Activated naive CD8-positive, alpha-beta T cell treated with anti-CD3 and anti-CD28 coated beads, Interleukin-2, amount 10 ng/mL, durations not matched to agents 7 days and 5 days (primary cell): ENCODE results near the gene FAM193B. TPM values are rescaled to one million over a fixed set of nuclear protein-coding genes. Genes with fewer than 3 reads are reported as not detected.
A peak's percentile ranks its signal among the peaks of the same experiment; 100 is the strongest.

Experiments
- ATAC-seq: fragments of 150-1000 bp; cut with Tn5 transposase; one replicate; pipeline ENCODE4 v1.10.0; 2021; ENCODE audit warnings: low read depth, moderate library complexity
- POLR2A ChIA-PET: fragments of 350-600 bp; sonication (Branson Sonifier 250); formaldehyde crosslinking; loops from one replicate; lab custom pipeline; 2021; ENCODE audit warnings: antibody characterized with exemption; lab: Charles Lee
- DNase-seq: peaks from one replicate; pipeline ENCODE4 v3.0.0; 2021
- H3K27ac Mint-ChIP-seq: one replicate; pipeline ENCODE4 v1.8.0; 2022; ENCODE audit warnings: mild to moderate bottlenecking, mixed read lengths
- H3K27me3 Mint-ChIP-seq: one replicate; pipeline ENCODE4 v1.8.0; 2022; ENCODE audit warnings: mild to moderate bottlenecking, moderate library complexity, mixed read lengths
- H3K36me3 Mint-ChIP-seq: one replicate; pipeline ENCODE4 v1.8.0; 2021; ENCODE audit warnings: mild to moderate bottlenecking, mixed read lengths
- H3K4me1 Mint-ChIP-seq: one replicate; pipeline ENCODE4 v1.8.0; 2021; ENCODE audit warnings: mixed read lengths
- H3K4me3 Mint-ChIP-seq: one replicate; pipeline ENCODE4 v1.8.0; 2022; ENCODE audit warnings: mild to moderate bottlenecking, moderate library complexity, mixed read lengths
- H3K9me3 Mint-ChIP-seq: one replicate; pipeline ENCODE4 v1.8.0; 2021; ENCODE audit warnings: mixed read lengths
- total RNA-seq, 2 experiments: library from RNA; stranded (reverse); gene quantifications; one replicate each; pipeline ENCODE4 v1.2.3, GENCODE V29; 2021

FAM193B gene
- total RNA-seq, 2 experiments from 2014 or later = 142 to 153 TPM

- peaks cover 17% of the 10 kb centered on the region for H3K36me3 Mint-ChIP-seq
Observed at GRCh38 chr5:177594071-177594470, 39.7 kb upstream of the FAM193B start.

GRCh38 chr5:177593511-177593910 lies 39.1 kb upstream of the FAM193B start:
- POLR2A ChIA-PET = no interaction called here
- no peaks in the 10 kb centered on the region for H3K9me3 Mint-ChIP-seq
- DNase-seq (no peak), ATAC-seq (no peak)
- peaks cover 17% of the 10 kb centered on the region for H3K36me3 Mint-ChIP-seq
- peaks cover 23% of the 10 kb centered on the region for H3K4me1 Mint-ChIP-seq
- peak overlapping the region; percentile 100 for H3K4me3 Mint-ChIP-seq
- no peak overlapping the region for H3K27ac Mint-ChIP-seq
- H3K27me3 Mint-ChIP-seq = peaks cover 21% of the 10 kb centered on the region

More at GRCh38 chr5:177594071-177594470, 39.7 kb upstream of the FAM193B start:
- no peak overlapping the region for H3K27ac Mint-ChIP-seq
- no peak overlapping the region for H3K4me3 Mint-ChIP-seq
- POLR2A ChIA-PET = no interaction called here
- ATAC-seq (no peak), DNase-seq (no peak)
- peaks cover 15% of the 10 kb centered on the region for H3K27me3 Mint-ChIP-seq
- H3K9me3 Mint-ChIP-seq = no peaks in the 10 kb centered on the region
- peaks cover 28% of the 10 kb centered on the region for H3K4me1 Mint-ChIP-seq

DNA sequence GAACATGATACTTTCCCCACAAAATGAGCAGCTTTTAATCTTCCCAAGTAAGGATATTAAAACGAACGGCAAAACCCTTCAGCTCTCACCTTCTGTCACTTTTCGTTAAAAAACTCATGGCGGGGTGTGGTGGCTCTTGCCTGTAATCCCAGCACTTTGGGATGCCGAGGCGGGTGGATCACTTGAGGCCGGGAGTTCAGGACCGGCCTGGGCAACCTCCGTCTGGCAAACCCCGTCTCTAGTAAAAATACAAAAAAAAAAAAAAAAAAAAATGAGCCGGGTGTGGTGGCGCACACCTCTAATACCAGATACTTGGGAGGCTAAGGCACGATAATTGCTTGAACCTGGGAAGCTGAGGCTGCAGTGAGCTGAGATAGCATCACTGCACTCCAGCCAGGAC lies 38.5 kb upstream of the FAM193B start:
- H3K36me3 Mint-ChIP-seq = peaks cover 17% of the 10 kb centered on the region
- no peak for DNase-seq

DNA sequence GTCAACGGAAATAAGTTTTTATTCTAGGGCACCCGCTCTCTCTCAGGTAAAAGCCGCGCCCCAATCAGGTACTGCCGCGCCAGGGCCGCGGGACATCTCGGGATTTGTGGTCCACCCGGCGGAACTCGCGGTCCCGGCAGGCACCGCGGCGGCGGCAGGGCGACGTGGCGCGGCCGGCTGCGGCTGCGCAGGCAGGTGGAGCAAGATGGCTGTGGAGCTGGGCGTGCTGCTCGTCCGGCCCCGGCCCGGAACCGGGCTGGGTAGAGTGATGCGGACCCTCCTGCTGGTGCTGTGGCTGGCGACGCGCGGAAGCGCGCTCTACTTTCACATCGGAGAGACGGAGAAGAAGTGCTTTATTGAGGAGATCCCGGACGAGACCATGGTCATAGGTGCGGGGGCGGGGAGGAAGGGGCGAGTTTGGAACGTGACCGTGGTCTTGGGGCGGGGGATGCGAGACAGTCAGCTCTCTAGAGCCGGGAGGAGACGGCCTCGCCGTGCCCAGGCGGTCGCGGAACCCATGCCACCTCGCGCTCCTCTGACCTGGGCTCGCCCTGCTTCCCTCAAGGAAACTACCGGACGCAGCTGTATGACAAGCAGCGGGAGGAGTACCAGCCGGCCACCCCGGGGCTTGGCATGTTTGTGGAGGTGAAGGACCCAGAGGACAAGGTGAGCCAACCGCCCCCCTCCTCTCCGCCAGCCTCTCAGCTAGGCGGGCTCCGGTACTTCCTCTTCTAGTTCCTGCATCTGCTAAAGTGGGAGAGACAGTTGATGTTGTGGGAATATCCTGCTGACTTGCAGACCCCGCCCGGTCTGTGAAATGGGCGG lies 37.9 kb upstream of the FAM193B start, which contains the start of gene TMED9:
Gene TMED9, plus strand, starts transcription at position 194 of the 825 bp plus-strand sequence. Its CDS starts 12 bp downstream, at position 206.
- peaks cover 30% of the 10 kb centered on the region for H3K27me3 Mint-ChIP-seq
- ATAC-seq = peak; percentile 97
- POLR2A ChIA-PET = interaction anchor here (0.9 to 1.4 kb wide), 5 partner anchors 8 to 76 kb away, joined by 3 to 6 read pairs (median 4); partner anchors contain the start of genes B4GALT7 and DDX41
- peak within 1 kb of the TSS; percentile 100 for H3K4me3 Mint-ChIP-seq
- H3K4me1 Mint-ChIP-seq = peaks cover 19% of the 10 kb centered on the region
- H3K9me3 Mint-ChIP-seq = no peaks in the 10 kb centered on the region
- H3K27ac Mint-ChIP-seq = peak within 1 kb of the TSS; percentile 98
- H3K36me3 Mint-ChIP-seq = peaks cover 17% of the 10 kb centered on the region
- DNase-seq = peak; percentile 94

More for the DNA sequence above, 38.5 kb upstream of the FAM193B start:
- peaks cover 22% of the 10 kb centered on the region for H3K4me1 Mint-ChIP-seq
- H3K27ac Mint-ChIP-seq = peak overlapping the region; percentile 98
- no peaks in the 10 kb centered on the region for H3K9me3 Mint-ChIP-seq
- H3K4me3 Mint-ChIP-seq = peak overlapping the region; percentile 100
- no peak for ATAC-seq
- peaks cover 27% of the 10 kb centered on the region for H3K27me3 Mint-ChIP-seq
- POLR2A ChIA-PET = interaction anchor here (0.9 to 1.4 kb wide), 4 partner anchors 8 to 77 kb away, joined by 3 to 6 read pairs (median 4); partner anchors contain the start of genes B4GALT7 and DDX41

DNA sequence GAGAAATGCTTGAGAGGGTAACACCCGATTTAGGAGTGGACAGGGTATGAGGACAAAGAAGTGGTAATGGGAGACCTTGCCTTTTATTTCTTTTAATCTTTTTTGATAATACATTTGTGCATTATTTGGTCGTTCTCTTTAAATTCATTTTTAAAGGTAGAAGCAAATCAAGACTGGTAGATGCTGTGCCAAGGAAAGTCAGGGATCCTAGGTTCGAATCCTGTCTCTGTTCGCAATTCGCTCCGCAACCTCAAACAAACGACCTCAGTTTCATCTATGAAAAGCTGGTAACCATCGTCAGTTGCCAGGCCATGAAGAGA lies 37.3 kb upstream of the FAM193B start:
- Mint-ChIP-seq H3K27me3 (peaks cover 30% of the 10 kb centered on the region), H3K4me3 (peak overlapping the region; percentile 100)

GRCh38 chr5:177590406-177590805 lies 36.0 kb upstream of the FAM193B start:
- Mint-ChIP-seq H3K9me3 (no peaks in the 10 kb centered on the region), H3K27ac (no peak overlapping the region), H3K4me1 (peaks cover 17% of the 10 kb centered on the region), H3K27me3 (peaks cover 31% of the 10 kb centered on the region), H3K36me3 (peaks cover 8% of the 10 kb centered on the region), H3K4me3 (no peak overlapping the region)
- DNase-seq = no peak
- ATAC-seq = no peak
- POLR2A ChIA-PET = no interaction called here

More for the DNA sequence above, 37.3 kb upstream of the FAM193B start:
- POLR2A ChIA-PET = interaction anchor here (1.0 to 1.4 kb wide), 3 partner anchors 9 to 38 kb away, joined by 3 to 6 read pairs (median 4); partner anchors contain the start of gene B4GALT7
- no peak for DNase-seq
- H3K4me1 Mint-ChIP-seq = peaks cover 19% of the 10 kb centered on the region
- peaks cover 16% of the 10 kb centered on the region for H3K36me3 Mint-ChIP-seq
- H3K27ac Mint-ChIP-seq = peak overlapping the region; percentile 98
- no peak for ATAC-seq
- H3K9me3 Mint-ChIP-seq = no peaks in the 10 kb centered on the region

GRCh38 chr5:177588413-177588909 lies 34.1 kb upstream of the FAM193B start:
- Mint-ChIP-seq H3K4me1 (peaks cover 11% of the 10 kb centered on the region), H3K27me3 (peaks cover 35% of the 10 kb centered on the region), H3K4me3 (no peak overlapping the region), H3K36me3 (peaks cover 2% of the 10 kb centered on the region), H3K9me3 (no peaks in the 10 kb centered on the region), H3K27ac (no peak overlapping the region)
- POLR2A ChIA-PET = interaction anchor here (0.7 kb wide), 1 partner anchor 1952 kb away, joined by 3 read pairs; no protein-coding TSS in a partner anchor
- DNase-seq (no peak), ATAC-seq (no peak)

- no peak for ATAC-seq
- no peaks in the 10 kb centered on the region for H3K9me3 Mint-ChIP-seq
- H3K4me3 Mint-ChIP-seq = no peak overlapping the region
- POLR2A ChIA-PET = no interaction called here
- H3K27ac Mint-ChIP-seq = no peak overlapping the region
- H3K4me1 Mint-ChIP-seq = no peaks in the 10 kb centered on the region
- DNase-seq = no peak
- no peaks in the 10 kb centered on the region for H3K36me3 Mint-ChIP-seq
- peaks cover 3% of the 10 kb centered on the region for H3K27me3 Mint-ChIP-seq
Observed at GRCh38 chr5:177578316-177578715, 24.0 kb upstream of the FAM193B start.

DNA sequence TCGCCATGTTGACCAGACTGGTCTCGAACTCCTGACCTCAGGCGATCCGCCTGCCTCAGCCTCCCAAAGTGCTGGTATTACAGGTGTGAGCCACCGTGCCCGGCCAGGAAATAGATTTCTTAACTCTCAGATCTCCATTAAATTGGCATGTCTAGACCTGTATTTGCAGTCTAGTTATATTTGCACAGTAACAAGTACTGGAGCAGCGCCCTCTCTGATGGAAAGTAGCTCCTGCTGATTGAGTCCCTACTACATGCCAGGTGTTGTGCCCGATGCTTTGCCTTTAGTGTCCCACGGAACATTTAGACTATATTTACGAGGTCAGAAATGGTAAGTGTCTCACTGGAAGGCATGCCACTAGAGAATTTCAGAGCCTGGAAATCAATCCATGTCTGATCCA lies 21.8 kb upstream of the FAM193B start:
- POLR2A ChIA-PET = interaction anchor here (1.0 kb wide), 1 partner anchor 545 kb away, joined by 3 read pairs; no protein-coding TSS in a partner anchor
- no peak overlapping the region for H3K4me3 Mint-ChIP-seq
- H3K36me3 Mint-ChIP-seq = no peaks in the 10 kb centered on the region
- DNase-seq (no peak), ATAC-seq (no peak)
- no peak overlapping the region for H3K27ac Mint-ChIP-seq
- H3K27me3 Mint-ChIP-seq = peaks cover 4% of the 10 kb centered on the region
- H3K4me1 Mint-ChIP-seq = no peaks in the 10 kb centered on the region
- no peaks in the 10 kb centered on the region for H3K9me3 Mint-ChIP-seq

GRCh38 chr5:177575488-177575887 lies 21.1 kb upstream of the FAM193B start:
- Mint-ChIP-seq H3K9me3 (no peaks in the 10 kb centered on the region), H3K36me3 (no peaks in the 10 kb centered on the region), H3K27ac (no peak overlapping the region), H3K4me3 (no peak overlapping the region), H3K27me3 (peaks cover 4% of the 10 kb centered on the region), H3K4me1 (no peaks in the 10 kb centered on the region)
- DNase-seq = no peak
- no peak for ATAC-seq
- POLR2A ChIA-PET = no interaction called here

- POLR2A ChIA-PET = interaction anchor here (0.6 kb wide), 1 partner anchor 1155 kb away, joined by 3 read pairs; no protein-coding TSS in a partner anchor
- no peak for ATAC-seq
Observed at GRCh38 chr5:177569894-177570293, 15.5 kb upstream of the FAM193B start.

GRCh38 chr5:177568326-177568725 lies 14.0 kb upstream of the FAM193B start:
- Mint-ChIP-seq H3K9me3 (no peaks in the 10 kb centered on the region), H3K4me3 (no peak overlapping the region), H3K27ac (no peak overlapping the region), H3K4me1 (no peaks in the 10 kb centered on the region), H3K36me3 (no peaks in the 10 kb centered on the region), H3K27me3 (peaks cover 15% of the 10 kb centered on the region)
- DNase-seq (no peak), ATAC-seq (no peak)
- POLR2A ChIA-PET = interaction anchor here (0.7 kb wide), 1 partner anchor 11 kb away, joined by 3 read pairs; no protein-coding TSS in a partner anchor

More at GRCh38 chr5:177569894-177570293, 15.5 kb upstream of the FAM193B start:
- Mint-ChIP-seq H3K27ac (no peak overlapping the region), H3K4me1 (no peaks in the 10 kb centered on the region), H3K4me3 (no peak overlapping the region), H3K9me3 (no peaks in the 10 kb centered on the region), H3K36me3 (no peaks in the 10 kb centered on the region), H3K27me3 (peaks cover 17% of the 10 kb centered on the region)
- no peak for DNase-seq

DNA sequence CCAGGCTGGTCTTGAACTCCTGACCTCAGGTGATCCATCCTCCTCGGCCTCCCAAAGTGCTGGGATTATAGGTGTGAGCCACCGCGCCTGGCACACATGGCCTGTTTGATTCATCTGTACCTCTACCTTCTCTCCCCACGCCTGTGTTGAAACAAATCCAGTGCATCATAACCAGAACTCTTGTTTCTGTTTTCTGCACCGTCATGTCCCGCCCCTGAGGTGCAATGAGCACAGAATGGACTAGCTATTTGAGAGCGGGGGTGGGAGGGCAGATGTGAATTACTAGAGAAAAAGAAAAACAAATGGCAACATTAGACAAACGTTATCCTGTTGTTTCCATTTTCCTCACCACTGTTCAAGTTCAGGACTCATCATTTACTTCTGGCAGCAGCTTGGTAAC lies 10.7 kb upstream of the FAM193B start:
- DNase-seq (no peak), ATAC-seq (no peak)
- peaks cover 13% of the 10 kb centered on the region for H3K27me3 Mint-ChIP-seq
- no peak overlapping the region for H3K4me3 Mint-ChIP-seq
- H3K9me3 Mint-ChIP-seq = no peaks in the 10 kb centered on the region
- H3K27ac Mint-ChIP-seq = no peak overlapping the region
- POLR2A ChIA-PET = no interaction called here
- H3K4me1 Mint-ChIP-seq = no peaks in the 10 kb centered on the region
- no peaks in the 10 kb centered on the region for H3K36me3 Mint-ChIP-seq
